HepG2 (cell line): ENCODE measurements around the gene DOK4. TPM values are rescaled to one million over a fixed set of nuclear protein-coding genes. Genes with fewer than 3 reads are reported as not detected.

Experiments used
- HDAC6 ChIP-seq: fragments of 200-600 bp; sonication (generic); IDR thresholded peaks from 2 replicates; pipeline ENCODE4 v1.7.0; 2017; ENCODE audit warnings: mild to moderate bottlenecking, antibody characterized with exemption, low read length, low read depth
- KLF12 ChIP-seq: sonication (generic); formaldehyde crosslinking; IDR thresholded peaks from 2 replicates; pipeline ENCODE4 v1.4.0; 2020; ENCODE audit warnings: missing genetic modification reagents, borderline replicate concordance
- MYC ChIP-seq: sonication (generic); formaldehyde crosslinking; IDR thresholded peaks from 2 replicates; pipeline ENCODE4 v1.9.0; 2021; ENCODE audit warnings: missing genetic modification reagents, borderline replicate concordance
- PHF20 ChIP-seq: sonication (generic); formaldehyde crosslinking; IDR thresholded peaks from 2 replicates; pipeline ENCODE4 v1.5.0; 2020; ENCODE audit warnings: mild to moderate bottlenecking, missing genetic modification reagents
- RBM39 ChIP-seq: fragments of 200-400 bp; formaldehyde crosslinking; IDR thresholded peaks from one replicate; pipeline ENCODE4 v1.6.1; 2018; ENCODE audit warnings: antibody characterized with exemption, mild to moderate bottlenecking, low read depth, low read length; ENCODE audit not compliant: poor library complexity, severe bottlenecking
- STAG1 ChIP-seq: sonication (generic); formaldehyde crosslinking; IDR thresholded peaks from 2 replicates; pipeline ENCODE4 v1.4.0; 2020; ENCODE audit warnings: missing genetic modification reagents
- ZFYVE20 ChIP-seq: sonication (generic); formaldehyde crosslinking; IDR thresholded peaks from 2 replicates; pipeline ENCODE4 v1.8.0; 2023; ENCODE audit warnings: low read depth, mild to moderate bottlenecking, moderate library complexity, missing genetic modification reagents, borderline replicate concordance
- ZMYM2 ChIP-seq: sonication (generic); formaldehyde crosslinking; IDR thresholded peaks from 2 replicates; pipeline ENCODE4 v1.8.0; 2022; ENCODE audit warnings: mild to moderate bottlenecking, missing genetic modification reagents
- ZNF75D ChIP-seq: sonication (generic); formaldehyde crosslinking; IDR thresholded peaks from 2 replicates; pipeline ENCODE4 v1.8.1; 2023; ENCODE audit warnings: missing genetic modification reagents, mild to moderate bottlenecking, borderline replicate concordance
- polyA plus RNA-seq, 8 experiments: library from polyadenylated mRNA; depleted of rRNA in 3 of 8; stranded (reverse) in 7 of 8; unstranded in 1 of 8; fragments of >200 nt; fragmentation: Illumina TruSeq in 4 of 8; extraction: Trizol in 4 of 8; gene quantifications; 2 replicates each; pipeline versions ENCODE4 v1.2.1 to v1.2.3, GENCODE V29; 2011 to 2016; ENCODE audit warnings: low read depth in 4 of 8, missing spikeins in 1 of 8, mixed read lengths in 1 of 8; ENCODE audit not compliant: insufficient read depth in 1 of 8
- total RNA-seq, 5 experiments: library from RNA; depleted of rRNA; stranded (reverse); fragments of >200 nt; fragmentation: Illumina TruSeq; extraction: Trizol; gene quantifications; 2 replicates each; pipeline ENCODE4 v1.2.3, GENCODE V29; 2016; ENCODE audit warnings: low read depth in 1 of 5
- TF ChIP-seq, protein P1 (sequence below): IDR thresholded peaks from 2 replicates; pipeline ENCODE4 v1.4.0; 2020; ENCODE audit warnings: mild to moderate bottlenecking, missing genetic modification reagents
- TF ChIP-seq, protein P2 (sequence below): sonication (generic); formaldehyde crosslinking; IDR thresholded peaks from 2 replicates; pipeline ENCODE4 v1.8.1; 2023; ENCODE audit warnings: mild to moderate bottlenecking, moderate library complexity, missing genetic modification reagents
- TF ChIP-seq, protein P3 (sequence below): sonication (generic); formaldehyde crosslinking; conservative IDR thresholded peaks from 2 replicates; pipeline ENCODE4 v1.4.0; 2020; ENCODE audit warnings: missing genetic modification reagents
- TF ChIP-seq, protein P4 (sequence below), 2 experiments: sonication (generic) in 1 of 2; formaldehyde crosslinking in 1 of 2; IDR thresholded peaks; 2 replicates each; pipeline versions ENCODE4 v1.5.1 to v1.6.1; 2011 to 2020; ENCODE audit warnings: borderline replicate concordance in 1 of 2, low read depth in 1 of 2, low read length in 1 of 2, mild to moderate bottlenecking in 1 of 2, missing genetic modification reagents in 1 of 2, moderate library complexity in 1 of 2
- TF ChIP-seq, protein P5 (sequence below): sonication (generic); formaldehyde crosslinking; IDR thresholded peaks from 2 replicates; pipeline ENCODE4 v1.5.1; 2020; ENCODE audit warnings: missing genetic modification reagents, mild to moderate bottlenecking, borderline replicate concordance
- TF ChIP-seq, protein P6 (sequence below): sonication (generic); formaldehyde crosslinking; conservative IDR thresholded peaks from 2 replicates; pipeline ENCODE4 v1.4.0; 2020; ENCODE audit warnings: missing genetic modification reagents

Gene DOK4
- total and polyA plus RNA-seq, 2 of the 13 experiments (the other 11 are each of a cell fraction or from before 2014, with no cell fraction given) = 52.7 to 70.0 TPM

DNA sequence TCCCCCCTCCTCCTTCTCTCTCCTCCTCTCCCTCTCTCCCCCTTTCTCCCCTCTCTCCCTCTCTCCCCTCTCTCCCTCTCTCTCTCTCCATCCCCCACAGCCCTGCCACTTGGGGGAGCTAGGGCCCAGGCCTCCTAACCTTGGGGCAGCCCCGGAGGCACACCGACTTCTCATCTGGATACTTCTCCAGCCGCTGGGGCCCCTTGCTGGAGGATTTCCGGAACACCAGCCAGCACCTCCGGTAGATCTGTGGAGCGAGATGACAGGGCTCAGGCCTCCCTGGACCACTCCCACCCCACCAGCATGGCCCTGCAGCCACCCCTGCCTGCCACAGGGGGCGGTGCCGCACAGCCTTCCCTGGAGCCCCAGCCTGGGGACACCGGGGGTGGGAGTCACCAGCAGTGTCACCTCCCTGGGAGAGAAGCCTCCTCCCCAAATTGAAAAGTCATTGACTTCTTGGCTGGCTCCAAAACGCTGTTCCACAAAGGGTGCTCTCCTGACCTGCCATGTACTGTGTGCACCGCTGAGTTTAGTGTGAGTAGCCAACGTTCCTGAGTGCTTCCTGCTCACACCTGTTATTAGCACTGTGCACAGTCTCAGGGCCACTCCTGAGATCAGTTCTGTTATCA, 10.5 kb downstream of the DOK4 start (continued):
- TF ChIP-seq, protein P1, sequence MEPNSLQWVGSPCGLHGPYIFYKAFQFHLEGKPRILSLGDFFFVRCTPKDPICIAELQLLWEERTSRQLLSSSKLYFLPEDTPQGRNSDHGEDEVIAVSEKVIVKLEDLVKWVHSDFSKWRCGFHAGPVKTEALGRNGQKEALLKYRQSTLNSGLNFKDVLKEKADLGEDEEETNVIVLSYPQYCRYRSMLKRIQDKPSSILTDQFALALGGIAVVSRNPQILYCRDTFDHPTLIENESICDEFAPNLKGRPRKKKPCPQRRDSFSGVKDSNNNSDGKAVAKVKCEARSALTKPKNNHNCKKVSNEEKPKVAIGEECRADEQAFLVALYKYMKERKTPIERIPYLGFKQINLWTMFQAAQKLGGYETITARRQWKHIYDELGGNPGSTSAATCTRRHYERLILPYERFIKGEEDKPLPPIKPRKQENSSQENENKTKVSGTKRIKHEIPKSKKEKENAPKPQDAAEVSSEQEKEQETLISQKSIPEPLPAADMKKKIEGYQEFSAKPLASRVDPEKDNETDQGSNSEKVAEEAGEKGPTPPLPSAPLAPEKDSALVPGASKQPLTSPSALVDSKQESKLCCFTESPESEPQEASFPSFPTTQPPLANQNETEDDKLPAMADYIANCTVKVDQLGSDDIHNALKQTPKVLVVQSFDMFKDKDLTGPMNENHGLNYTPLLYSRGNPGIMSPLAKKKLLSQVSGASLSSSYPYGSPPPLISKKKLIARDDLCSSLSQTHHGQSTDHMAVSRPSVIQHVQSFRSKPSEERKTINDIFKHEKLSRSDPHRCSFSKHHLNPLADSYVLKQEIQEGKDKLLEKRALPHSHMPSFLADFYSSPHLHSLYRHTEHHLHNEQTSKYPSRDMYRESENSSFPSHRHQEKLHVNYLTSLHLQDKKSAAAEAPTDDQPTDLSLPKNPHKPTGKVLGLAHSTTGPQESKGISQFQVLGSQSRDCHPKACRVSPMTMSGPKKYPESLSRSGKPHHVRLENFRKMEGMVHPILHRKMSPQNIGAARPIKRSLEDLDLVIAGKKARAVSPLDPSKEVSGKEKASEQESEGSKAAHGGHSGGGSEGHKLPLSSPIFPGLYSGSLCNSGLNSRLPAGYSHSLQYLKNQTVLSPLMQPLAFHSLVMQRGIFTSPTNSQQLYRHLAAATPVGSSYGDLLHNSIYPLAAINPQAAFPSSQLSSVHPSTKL (CRISPR knock-in tag) = 0 out of 2 replicates have a peak, but pooled peaks have one; percentile 17
- TF ChIP-seq STAG1 (CRISPR knock-in tag) (peak; percentile 76), ZMYM2 (CRISPR knock-in tag) (no peak), ZFYVE20 (CRISPR knock-in tag) (no peak), ZNF75D (CRISPR knock-in tag) (no peak), HDAC6 (no peak), PHF20 (no peak), MYC (CRISPR knock-in tag) (0 out of 2 replicates have a peak, but pooled peaks have one; percentile 21), RBM39 (peak; percentile 63), KLF12 (CRISPR knock-in tag) (no peak)
- TF ChIP-seq, protein P2, sequence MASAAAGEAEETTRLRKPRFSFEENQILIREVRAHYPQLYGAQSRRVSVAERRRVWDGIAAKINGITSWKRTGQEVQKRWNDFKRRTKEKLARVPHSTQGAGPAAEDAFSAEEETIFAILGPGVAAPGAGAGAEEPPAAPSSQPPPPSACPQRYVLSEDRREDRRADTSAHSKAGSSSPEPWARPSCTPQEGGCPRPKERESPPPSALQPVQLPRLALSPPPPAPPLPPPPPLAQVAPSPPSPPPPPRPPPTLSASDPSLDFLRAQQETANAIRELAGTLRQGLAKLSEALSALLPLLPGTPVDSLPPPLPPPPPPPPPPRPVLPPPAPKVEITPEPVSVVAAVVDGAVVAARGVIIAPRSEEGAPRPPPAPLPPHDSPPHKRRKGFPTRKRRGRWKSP (CRISPR knock-in tag) = no peak
- TF ChIP-seq, protein P3, sequence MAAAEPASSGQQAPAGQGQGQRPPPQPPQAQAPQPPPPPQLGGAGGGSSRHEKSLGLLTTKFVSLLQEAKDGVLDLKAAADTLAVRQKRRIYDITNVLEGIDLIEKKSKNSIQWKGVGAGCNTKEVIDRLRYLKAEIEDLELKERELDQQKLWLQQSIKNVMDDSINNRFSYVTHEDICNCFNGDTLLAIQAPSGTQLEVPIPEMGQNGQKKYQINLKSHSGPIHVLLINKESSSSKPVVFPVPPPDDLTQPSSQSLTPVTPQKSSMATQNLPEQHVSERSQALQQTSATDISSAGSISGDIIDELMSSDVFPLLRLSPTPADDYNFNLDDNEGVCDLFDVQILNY (CRISPR knock-in tag) = no peak
- TF ChIP-seq, protein P4, sequence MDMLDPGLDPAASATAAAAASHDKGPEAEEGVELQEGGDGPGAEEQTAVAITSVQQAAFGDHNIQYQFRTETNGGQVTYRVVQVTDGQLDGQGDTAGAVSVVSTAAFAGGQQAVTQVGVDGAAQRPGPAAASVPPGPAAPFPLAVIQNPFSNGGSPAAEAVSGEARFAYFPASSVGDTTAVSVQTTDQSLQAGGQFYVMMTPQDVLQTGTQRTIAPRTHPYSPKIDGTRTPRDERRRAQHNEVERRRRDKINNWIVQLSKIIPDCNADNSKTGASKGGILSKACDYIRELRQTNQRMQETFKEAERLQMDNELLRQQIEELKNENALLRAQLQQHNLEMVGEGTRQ (IDR thresholded peaks at IDR 0.05; ENCODE audit: low read depth, low read length) = no peak
- TF ChIP-seq, protein P4 (CRISPR knock-in tag; IDR thresholded peaks at IDR 0.05; ENCODE audit: borderline replicate concordance) = no peak
- TF ChIP-seq, protein P5, sequence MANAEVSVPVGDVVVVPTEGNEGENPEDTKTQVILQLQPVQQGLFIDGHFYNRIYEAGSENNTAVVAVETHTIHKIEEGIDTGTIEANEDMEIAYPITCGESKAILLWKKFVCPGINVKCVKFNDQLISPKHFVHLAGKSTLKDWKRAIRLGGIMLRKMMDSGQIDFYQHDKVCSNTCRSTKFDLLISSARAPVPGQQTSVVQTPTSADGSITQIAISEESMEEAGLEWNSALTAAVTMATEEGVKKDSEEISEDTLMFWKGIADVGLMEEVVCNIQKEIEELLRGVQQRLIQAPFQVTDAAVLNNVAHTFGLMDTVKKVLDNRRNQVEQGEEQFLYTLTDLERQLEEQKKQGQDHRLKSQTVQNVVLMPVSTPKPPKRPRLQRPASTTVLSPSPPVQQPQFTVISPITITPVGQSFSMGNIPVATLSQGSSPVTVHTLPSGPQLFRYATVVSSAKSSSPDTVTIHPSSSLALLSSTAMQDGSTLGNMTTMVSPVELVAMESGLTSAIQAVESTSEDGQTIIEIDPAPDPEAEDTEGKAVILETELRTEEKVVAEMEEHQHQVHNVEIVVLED (CRISPR knock-in tag) = no peak
- TF ChIP-seq, protein P6, sequence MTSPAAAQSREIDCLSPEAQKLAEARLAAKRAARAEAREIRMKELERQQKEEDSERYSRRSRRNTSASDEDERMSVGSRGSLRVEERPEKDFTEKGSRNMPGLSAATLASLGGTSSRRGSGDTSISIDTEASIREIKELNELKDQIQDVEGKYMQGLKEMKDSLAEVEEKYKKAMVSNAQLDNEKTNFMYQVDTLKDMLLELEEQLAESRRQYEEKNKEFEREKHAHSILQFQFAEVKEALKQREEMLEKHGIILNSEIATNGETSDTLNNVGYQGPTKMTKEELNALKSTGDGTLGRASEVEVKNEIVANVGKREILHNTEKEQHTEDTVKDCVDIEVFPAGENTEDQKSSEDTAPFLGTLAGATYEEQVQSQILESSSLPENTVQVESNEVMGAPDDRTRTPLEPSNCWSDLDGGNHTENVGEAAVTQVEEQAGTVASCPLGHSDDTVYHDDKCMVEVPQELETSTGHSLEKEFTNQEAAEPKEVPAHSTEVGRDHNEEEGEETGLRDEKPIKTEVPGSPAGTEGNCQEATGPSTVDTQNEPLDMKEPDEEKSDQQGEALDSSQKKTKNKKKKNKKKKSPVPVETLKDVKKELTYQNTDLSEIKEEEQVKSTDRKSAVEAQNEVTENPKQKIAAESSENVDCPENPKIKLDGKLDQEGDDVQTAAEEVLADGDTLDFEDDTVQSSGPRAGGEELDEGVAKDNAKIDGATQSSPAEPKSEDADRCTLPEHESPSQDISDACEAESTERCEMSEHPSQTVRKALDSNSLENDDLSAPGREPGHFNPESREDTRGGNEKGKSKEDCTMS (CRISPR knock-in tag) = no peak
